HG02981 (cell line): ENCODE measurements around the gene ZNF366.

Source experiments
- ATAC-seq: cut with Tn5 transposase; IDR thresholded peaks from one replicate; pipeline ENCODE4 v1.9.1; 2021; ENCODE audit warnings: mild to moderate bottlenecking, moderate library complexity; ENCODE audit not compliant: unreplicated experiment

Gene ZNF366

GRCh38 chr5:72494623-72495124 is 12.5 kb downstream of the ZNF366 start:
- ATAC-seq: no peak

DNA sequence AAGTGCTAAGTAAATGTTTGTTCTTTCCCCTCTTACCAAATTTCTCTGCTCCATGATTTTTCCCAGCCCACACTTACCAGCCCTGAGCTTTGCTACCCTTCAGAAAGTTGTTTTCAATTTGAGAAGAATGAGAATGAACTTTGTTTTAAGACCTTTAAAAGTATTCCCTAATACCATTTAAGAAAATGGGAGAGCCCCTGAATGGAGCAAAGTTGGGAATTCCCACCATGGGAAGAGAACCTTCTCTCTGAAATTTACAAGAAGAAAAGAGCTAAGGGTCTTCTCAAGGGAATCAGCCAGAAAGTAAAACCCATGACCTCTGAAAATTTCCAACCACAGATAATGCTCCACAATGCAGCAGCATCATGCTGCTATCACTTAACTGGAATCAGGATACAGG is 17.7 kb downstream of the ZNF366 start:
- ATAC-seq: no peak

- ATAC-seq: no peak
Observed at GRCh38 chr5:72488756-72489155, 18.5 kb downstream of the ZNF366 start.

DNA sequence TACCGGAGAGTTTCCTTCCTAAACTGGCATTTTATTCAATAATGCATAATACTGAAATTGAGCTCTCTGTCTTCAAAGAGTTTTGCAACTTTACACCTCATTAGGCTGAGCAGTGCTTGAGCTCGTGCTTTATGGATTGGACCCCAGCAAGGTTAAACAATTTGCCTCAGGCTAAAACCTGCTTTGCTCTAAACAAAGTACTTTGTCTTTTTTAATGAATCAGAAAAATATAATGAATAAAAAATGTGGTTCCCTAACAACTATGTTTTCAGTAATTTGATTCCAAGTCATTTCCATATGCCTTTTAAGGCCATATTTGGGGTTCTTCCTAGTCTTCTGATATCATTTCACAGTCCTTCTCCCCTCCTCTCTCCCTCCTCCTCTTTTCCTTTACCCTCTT is 20.0 kb downstream of the ZNF366 start:
- ATAC-seq: no peak

DNA sequence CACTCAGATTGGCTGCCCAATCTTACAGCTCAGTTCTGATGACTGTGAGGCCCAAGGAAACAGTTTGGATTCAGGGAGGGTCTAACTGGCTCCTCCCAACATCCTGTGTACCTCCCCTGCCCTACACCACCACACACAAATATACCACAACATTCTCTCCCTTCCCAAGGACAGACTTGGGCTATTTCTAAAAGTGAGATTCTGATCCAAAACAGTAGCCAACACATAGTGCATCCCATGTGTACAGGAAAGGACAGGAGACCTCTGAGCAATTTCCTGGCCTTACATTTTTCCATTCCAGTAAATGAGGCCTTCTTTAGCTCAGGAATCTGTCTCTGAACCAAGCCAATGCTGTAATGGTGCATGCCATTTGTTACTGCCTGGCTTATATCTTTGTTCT is 20.8 kb downstream of the ZNF366 start:
- no peak for ATAC-seq

DNA sequence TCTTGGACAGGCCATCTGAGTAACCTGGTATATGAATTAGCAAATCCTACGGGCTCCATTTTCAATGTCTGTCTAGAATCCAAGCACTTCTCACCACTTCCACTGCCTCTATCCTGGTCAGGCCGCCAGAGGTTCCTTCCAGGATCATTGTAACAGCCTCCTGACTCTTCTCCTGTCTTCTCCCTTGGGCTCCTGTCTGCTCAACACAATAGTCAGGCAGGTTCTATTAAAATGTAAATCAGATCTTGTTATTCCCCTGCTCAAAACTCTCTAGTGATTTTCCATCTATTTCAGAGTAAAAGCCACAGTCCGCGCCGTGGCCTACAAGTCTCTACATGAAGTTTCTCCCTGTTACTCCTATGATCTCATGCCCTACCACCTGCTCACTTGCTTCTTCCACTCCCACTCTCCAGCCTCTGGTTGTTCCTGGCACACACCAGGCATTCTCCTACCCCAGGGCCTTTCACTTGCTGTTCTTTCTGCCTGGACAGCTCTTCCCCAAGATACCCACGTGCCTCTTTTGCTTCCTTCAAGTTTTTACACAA is 21.7 kb downstream of the ZNF366 start:
- no peak for ATAC-seq

DNA sequence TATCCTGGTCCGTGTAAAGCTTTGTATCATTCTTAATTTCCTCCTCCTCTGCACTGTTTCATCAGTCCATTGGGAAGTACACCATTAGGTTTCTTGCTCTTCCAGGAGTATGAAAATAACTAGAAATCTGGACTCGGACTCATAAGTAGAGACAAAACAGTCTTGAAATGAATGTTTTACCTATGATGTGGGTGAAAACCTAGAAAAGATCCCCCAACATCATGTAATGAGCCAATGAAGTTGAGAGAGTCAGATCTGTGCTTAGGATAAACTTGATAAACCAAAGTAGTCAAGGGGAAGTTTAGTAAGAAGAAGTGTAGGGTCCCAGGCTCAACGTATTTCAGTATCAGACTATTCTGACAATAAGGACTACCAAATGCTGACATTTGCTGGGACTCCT is 25.2 kb downstream of the ZNF366 start:
- ATAC-seq: no peak

GRCh38 chr5:72480841-72481240 is 26.4 kb downstream of the ZNF366 start:
- no peak for ATAC-seq

DNA sequence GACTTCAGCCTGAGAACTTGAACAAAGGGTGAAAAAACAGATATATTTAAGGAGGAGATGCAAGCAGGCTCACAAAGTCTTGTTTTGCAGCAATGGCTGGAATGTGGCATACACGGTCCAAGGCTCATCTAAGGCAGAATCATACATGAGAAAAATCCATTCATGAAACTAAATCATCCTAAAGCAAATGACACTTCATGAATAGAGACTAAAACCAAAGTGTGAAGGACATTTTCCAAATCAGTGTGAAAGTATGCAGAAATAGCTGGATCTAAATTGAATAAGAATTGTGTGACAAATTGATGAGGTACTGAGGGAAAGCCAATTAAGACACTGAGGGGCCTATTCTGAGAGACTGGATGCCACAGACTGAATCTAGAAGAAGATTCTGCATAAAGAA is 27.3 kb downstream of the ZNF366 start:
- no peak for ATAC-seq

DNA sequence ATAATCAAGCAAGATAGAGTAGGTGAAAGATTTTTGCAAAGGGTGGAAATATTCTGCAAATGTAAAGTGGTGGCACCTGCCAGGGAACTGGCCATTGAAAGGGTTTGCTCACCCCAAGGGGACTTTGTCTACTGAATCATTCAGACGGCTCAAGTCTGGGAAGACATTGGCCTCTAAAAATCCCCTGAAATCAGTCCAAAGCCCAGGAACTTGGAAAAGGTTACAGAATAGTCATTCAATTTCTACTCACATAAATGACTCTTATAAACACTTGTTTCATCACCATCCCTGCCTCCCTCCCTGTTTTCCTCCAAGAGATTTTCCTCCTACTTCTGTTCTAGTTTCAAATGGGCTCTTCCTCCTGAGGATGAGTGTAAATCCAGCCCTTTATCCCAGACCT is 28.5 kb downstream of the ZNF366 start:
- ATAC-seq: no peak

DNA sequence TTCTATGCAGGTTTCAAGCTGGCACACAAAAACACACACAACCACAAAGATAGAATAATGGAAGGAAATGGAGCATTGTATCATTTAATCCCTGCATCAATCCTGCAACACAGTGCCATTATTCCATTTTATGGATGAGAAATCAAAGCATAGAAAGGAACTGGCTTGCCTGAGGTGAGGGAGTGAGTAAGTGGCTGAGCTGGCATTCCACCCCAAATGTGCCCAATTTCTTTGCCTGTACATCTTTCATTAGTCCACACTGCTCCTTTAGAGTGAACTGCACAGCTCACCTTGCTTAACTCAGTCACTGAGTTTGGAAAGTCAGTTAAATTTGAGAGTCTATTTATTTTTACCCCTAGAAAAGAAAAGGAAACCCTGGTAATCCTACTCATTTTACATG is 28.9 kb downstream of the ZNF366 start:
- ATAC-seq: no peak

GRCh38 chr5:72477644-72478043 is 29.6 kb downstream of the ZNF366 start:
- ATAC-seq: no peak

GRCh38 chr5:72477176-72477575 is 30.0 kb downstream of the ZNF366 start:
- ATAC-seq: no peak

GRCh38 chr5:72476721-72477120 is 30.5 kb downstream of the ZNF366 start:
- no peak for ATAC-seq

- no peak for ATAC-seq
Observed at GRCh38 chr5:72476275-72476674, 30.9 kb downstream of the ZNF366 start.

- no peak for ATAC-seq
Observed at GRCh38 chr5:72474516-72474915, 32.7 kb downstream of the ZNF366 start.

DNA sequence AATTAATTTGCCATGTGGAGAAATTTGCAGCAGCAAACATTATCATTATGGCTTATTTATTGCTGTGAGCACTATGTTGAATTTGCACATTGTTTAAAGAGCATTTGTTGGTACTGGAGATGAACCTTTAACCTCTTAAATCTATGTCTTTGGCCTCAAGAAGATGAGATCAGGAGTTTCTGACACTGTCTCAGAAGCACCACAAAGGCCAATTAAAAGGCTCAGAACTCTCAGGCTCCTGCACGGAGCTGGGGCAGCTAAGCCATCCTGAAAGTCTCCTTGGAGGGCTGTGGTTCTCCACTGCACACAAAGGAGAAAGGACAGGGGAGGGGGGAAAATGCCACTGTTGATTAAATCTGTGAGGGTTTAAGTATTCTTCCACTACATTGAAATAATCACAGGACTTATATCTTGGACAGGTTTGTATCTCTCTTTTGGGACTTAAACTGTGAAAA is 33.1 kb downstream of the ZNF366 start:
- no peak for ATAC-seq

DNA sequence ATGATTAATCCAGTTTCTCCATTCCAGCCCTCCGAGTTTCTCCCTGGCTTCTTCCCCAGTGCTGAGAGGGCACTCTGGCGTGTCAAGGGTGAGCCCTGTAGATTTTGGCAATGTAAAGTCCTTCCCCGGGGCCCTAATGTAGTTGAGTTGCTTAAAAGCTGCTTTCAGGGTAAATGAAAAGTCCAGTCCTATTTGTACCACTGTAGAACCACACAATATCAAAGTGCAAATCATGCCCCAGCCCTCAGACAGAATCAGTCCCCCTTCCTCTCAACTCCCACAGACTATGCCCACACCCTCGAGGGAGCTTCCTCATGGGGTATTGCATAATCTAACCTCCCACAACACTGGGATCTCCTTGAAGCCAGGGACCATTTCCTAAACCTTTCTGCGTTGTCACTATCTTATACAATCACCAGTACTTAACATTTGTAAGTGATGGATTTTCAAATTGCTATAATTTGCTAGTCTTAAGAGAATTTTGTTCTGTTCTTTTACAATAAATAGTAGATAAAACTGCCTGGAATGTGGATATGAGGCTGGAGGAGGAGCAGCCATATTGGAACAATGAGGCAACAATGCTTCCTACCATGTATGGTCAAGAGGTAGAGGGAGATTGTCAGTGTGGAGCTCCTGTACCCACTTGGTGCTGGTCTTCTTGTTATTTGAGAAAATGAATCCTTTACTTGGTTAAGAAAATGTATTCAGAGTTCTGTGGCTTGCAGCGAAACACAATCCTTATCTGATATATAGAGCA is 34.4 kb downstream of the ZNF366 start:
- no peak for ATAC-seq

- ATAC-seq: no peak
Observed at GRCh38 chr5:72472031-72472430, 35.2 kb downstream of the ZNF366 start.

DNA sequence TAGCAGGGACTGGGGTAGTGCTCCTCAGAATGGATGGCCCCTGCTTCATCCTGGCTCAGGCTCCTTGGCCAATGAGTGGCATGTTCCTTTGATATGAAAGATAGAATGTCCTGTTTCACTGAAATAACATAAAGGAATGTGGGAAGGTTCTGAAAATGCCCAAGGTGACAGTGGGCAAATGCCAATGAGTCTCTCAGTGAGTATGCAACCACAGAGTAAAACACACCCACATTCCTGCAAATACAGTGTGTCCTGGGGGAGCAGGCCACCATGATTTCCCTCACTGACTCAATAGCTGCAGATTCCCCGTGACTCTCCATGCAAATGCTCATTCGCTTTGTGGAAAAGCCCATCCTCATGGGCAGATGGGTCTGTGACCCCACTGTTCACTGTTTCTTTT is 36.4 kb downstream of the ZNF366 start:
- ATAC-seq: no peak

- no peak for ATAC-seq
Observed at GRCh38 chr5:72468606-72469005, 38.6 kb downstream of the ZNF366 start.

DNA sequence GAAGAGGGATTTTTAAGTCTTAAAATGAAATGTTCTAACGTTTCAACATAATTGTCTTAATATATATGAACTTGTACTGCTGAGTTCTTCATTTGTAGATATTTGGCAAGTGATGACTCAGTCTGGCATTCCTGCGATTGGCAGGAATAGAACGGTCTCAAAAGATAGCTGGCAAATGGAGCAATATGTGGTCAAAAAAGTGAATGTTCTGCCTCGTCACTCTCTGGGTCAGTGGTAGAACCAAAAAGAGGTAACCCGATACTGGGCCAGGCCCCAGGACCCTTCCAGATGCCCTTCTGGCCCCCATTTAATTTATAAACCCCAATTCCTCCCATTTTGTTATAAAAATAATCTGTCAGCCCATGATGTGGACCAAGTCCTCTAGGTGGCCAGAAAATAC is 39.2 kb downstream of the ZNF366 start:
- ATAC-seq: no peak

- no peak for ATAC-seq
Observed at GRCh38 chr5:72467461-72467860, 39.7 kb downstream of the ZNF366 start.
